GM12801 (cell line): ENCODE data around the gene LIPT1.

Experiments used
- CTCF ChIP-seq: IDR thresholded peaks from one replicate; pipeline ENCODE4 v1.5.1; 2011; ENCODE audit warnings: control low read depth; ENCODE audit not compliant: insufficient read length; ENCODE audit errors: extremely low read depth

Gene LIPT1

DNA sequence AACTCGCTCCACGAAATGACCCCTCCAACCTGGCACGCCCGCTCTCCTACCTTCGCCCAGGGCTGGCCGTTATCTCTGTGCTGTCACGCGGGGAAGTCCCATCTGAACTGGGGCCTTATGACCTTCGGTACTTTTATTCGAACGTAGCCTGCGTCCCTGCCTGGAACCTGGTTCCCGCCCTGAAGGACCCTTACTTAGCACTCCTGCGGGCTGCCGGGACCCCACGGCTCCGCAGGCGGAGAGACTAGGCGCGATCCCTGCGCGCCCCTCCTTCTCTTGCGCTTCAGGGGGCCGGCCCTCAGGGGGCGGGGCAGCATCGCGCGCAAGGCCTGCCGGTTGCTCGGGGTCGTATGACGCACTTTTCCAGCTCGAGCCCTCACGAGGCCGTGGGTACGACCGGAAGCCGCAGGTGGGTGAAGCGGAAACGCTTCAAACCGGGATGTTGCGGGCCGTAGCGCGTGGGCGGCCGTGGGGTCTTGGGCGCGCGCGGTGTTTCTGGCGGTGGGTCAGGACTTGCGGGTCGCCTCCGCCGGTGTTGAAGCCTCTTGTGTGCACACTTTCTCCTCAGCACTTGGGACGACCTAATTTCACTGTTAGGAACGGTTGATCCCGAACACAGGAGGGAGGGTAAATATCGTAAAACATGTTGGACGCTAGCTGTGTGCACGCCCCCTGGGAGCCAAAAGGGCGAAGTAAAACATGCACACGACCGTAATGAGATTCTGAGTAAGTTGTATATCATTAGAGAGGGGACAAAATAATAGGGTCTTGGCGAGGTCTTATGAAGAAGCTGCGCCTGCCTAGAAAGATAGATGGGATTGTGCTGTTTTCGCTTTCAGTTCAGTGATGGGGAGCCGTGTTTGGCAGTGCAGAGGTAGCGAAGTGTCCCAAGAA lies at the start of gene LIPT1, which contains the start of gene TSGA10:
Gene LIPT1 (plus strand): TSS at position 325 of the 894 bp plus-strand sequence. CDS start 6,991 bp downstream, outside the sequence.
Gene TSGA10 (minus strand): TSS at position 300 of the 894 bp plus-strand sequence. CDS start 45,503 bp downstream, outside the sequence.
- no peak for TF ChIP-seq CTCF

- TF ChIP-seq CTCF = no peak
These were observed 47.9 kb upstream of the LIPT1 start for GRCh38 chr2:99106913-99107312.

- TF ChIP-seq CTCF = no peak
These were observed 43.5 kb upstream of the LIPT1 start for GRCh38 chr2:99111236-99111635.

- no peak for TF ChIP-seq CTCF
These were observed 42.8 kb upstream of the LIPT1 start for GRCh38 chr2:99111945-99112344.

DNA sequence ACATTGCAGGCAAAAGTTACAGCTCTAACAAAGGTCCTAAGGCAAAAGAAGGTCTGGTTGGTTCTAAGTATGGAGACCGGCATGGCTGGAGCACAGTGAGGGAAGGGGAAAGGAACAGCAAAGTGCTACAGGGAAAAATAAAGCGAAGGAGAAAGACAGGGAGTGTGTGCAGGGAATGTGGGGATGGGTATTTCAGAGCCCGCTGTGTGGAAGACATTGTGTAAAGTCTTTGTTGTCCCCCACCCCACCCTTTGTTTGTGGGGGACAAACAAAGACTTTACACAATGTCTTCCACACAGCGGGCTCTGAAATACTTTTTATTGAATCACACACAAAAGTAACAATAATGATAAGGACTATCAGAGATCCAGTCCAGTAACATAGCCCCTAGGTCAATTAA lies 42.1 kb upstream of the LIPT1 start:
- TF ChIP-seq CTCF = no peak

DNA sequence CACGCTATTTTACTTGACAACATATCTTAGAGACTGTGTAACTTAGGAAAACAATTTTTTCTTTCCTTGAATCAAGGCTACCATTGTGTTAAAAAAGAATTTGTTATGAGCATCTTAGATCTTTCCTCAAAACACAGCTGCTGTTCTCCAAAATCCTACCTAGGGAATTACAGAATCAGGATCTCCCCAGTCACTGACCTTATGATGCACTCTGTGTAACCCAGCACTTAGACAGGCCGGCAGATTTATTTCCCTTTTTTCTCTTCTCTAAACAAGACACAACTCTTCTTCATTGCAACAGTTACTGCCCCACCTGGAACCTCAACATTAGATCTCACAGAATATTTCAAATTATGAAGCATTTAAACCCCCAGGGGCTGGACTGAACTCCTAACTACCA lies 26.8 kb upstream of the LIPT1 start:
- no peak for TF ChIP-seq CTCF

- no peak for TF ChIP-seq CTCF
These were observed 15.8 kb upstream of the LIPT1 start for GRCh38 chr2:99139003-99139402.
